Gastroesophageal sphincter (tissue), 3 donors: Measurements from ENCODE around the gene ALDH18A1.

Source experiments
- EP300 ChIP-seq: sonication (generic); formaldehyde crosslinking; IDR thresholded peaks from one replicate; pipeline ENCODE4 v1.6.1; 2017; ENCODE audit warnings: antibody characterized with exemption, mild to moderate bottlenecking
- POLR2A ChIP-seq, 2 donors: fragments of 450-650 bp; IDR thresholded peaks; one replicate each; pipeline ENCODE4 v1.6.1; 2017; ENCODE audit warnings: antibody characterized with exemption in 2 of 2, mild to moderate bottlenecking in 2 of 2, moderate library complexity in 1 of 2
- TF ChIP-seq, protein P1 (sequence below), 4 experiments: fragments of 200-600 bp in 2 of 4; fragments of 450-650 bp in 2 of 4; sonication (generic) in 1 of 4; IDR thresholded peaks; one replicate each; pipeline ENCODE4 v1.5.1; 2017 to 2019; ENCODE audit warnings: antibody characterized with exemption in 4 of 4, mild to moderate bottlenecking in 2 of 4, moderate library complexity in 2 of 4

DNA sequence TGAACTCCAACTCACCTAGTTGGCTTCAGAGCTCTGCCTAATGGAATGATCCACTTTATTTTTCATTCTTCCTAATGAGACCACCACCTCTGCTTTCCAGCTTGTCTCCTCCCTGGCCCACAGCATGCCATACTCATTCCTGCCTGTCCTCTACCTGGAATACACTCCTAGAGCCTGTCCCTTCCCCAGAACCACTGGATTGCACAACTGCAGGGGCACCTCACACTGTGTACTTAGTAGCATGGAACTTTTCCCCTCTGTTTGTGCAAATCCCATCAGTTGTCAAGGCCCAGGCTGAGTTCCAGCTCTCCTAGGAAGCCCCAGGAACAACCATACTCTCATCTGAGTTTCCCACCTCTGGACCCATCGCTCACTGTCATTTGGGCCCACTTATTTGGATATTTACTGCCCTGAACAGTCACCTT is 15.6 kb downstream of the ALDH18A1 start:
- TF ChIP-seq, protein P1, sequence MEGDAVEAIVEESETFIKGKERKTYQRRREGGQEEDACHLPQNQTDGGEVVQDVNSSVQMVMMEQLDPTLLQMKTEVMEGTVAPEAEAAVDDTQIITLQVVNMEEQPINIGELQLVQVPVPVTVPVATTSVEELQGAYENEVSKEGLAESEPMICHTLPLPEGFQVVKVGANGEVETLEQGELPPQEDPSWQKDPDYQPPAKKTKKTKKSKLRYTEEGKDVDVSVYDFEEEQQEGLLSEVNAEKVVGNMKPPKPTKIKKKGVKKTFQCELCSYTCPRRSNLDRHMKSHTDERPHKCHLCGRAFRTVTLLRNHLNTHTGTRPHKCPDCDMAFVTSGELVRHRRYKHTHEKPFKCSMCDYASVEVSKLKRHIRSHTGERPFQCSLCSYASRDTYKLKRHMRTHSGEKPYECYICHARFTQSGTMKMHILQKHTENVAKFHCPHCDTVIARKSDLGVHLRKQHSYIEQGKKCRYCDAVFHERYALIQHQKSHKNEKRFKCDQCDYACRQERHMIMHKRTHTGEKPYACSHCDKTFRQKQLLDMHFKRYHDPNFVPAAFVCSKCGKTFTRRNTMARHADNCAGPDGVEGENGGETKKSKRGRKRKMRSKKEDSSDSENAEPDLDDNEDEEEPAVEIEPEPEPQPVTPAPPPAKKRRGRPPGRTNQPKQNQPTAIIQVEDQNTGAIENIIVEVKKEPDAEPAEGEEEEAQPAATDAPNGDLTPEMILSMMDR (IDR thresholded peaks at IDR 0.05): no peak
- TF ChIP-seq EP300: no peak
- TF ChIP-seq POLR2A (IDR thresholded peaks at IDR 0.05): no peak
